Bronchial epithelial cell (primary cell): Measurements from ENCODE around the gene ATP11B. TPM values are rescaled to one million over a fixed set of nuclear protein-coding genes. Genes with fewer than 3 reads are reported as not detected.

ENCODE experiments used
- DNase-seq: peaks from one replicate; pipeline ENCODE4 v3.0.0-alpha.2; 2010; ENCODE audit warnings: low read depth
- FAIRE-seq: peaks from 2 replicates; lab custom pipeline; 2011; peaks lifted over from hg19 to GRCh38; lab: Jason Lieb, UNC
- H3K27me3 ChIP-seq: 2 replicates; pipeline ENCODE4 v1.5.1; 2011; ENCODE audit warnings: low read length; ENCODE audit not compliant: control insufficient read depth, insufficient read depth
- H3K36me3 ChIP-seq: 2 replicates; pipeline ENCODE4 v1.5.1; 2011; ENCODE audit warnings: low read length; ENCODE audit not compliant: control insufficient read depth, insufficient read depth
- H3K4me3 ChIP-seq: 2 replicates; pipeline ENCODE4 v1.5.1; 2011; ENCODE audit warnings: mild to moderate bottlenecking, low read depth, low read length, control low read depth
- CTCF ChIP-seq: IDR thresholded peaks from 2 replicates; pipeline ENCODE4 v1.5.1; 2011; ENCODE audit warnings: mild to moderate bottlenecking, moderate library complexity, low read length, control low read depth, inconsistent platforms; ENCODE audit not compliant: insufficient read depth, severe bottlenecking
- total RNA-seq: library from RNA; depleted of rRNA; stranded (reverse); fragments of >200 nt; gene quantifications from 2 replicates; pipeline ENCODE4 v1.2.1, GENCODE V29; 2014

The ATP11B gene
- total RNA-seq, 1 donor from 2014 or later = 72.4 TPM

GRCh38 chr3:182969853-182970252 lies 176.5 kb downstream of the ATP11B start:
- H3K36me3 ChIP-seq = no peaks in the 10 kb centered on the region
- no peak overlapping the region for H3K4me3 ChIP-seq
- no peak for TF ChIP-seq CTCF
- FAIRE-seq (no peak), DNase-seq (no peak)
- no peaks in the 10 kb centered on the region for H3K27me3 ChIP-seq

GRCh38 chr3:182970811-182971418 lies 177.6 kb downstream of the ATP11B start:
- Histone ChIP-seq H3K27me3 (no peaks in the 10 kb centered on the region), H3K36me3 (no peaks in the 10 kb centered on the region), H3K4me3 (no peak overlapping the region)
- peak; percentile 8 for DNase-seq
- no peak for TF ChIP-seq CTCF
- no peak for FAIRE-seq

Other genes starting within 250 kb of the ATP11B start
- gene DCUN1D1, start 187.0 kb downstream of the ATP11B start, total RNA-seq = 26.1 and 34.7 TPM in 2 replicates